COLO829 (cell line): ENCODE results near the gene UGT2A3.
"Not testable (repeated sequence)": the region's sequence is repeated elsewhere in the genome, so short reads cannot be mapped to it uniquely, and the experiment has no call there.

Experiments
- DNase-seq: peaks from one replicate; pipeline ENCODE4 v3.0.0; 2012; ENCODE audit warnings: low spot score

UGT2A3 gene

DNA sequence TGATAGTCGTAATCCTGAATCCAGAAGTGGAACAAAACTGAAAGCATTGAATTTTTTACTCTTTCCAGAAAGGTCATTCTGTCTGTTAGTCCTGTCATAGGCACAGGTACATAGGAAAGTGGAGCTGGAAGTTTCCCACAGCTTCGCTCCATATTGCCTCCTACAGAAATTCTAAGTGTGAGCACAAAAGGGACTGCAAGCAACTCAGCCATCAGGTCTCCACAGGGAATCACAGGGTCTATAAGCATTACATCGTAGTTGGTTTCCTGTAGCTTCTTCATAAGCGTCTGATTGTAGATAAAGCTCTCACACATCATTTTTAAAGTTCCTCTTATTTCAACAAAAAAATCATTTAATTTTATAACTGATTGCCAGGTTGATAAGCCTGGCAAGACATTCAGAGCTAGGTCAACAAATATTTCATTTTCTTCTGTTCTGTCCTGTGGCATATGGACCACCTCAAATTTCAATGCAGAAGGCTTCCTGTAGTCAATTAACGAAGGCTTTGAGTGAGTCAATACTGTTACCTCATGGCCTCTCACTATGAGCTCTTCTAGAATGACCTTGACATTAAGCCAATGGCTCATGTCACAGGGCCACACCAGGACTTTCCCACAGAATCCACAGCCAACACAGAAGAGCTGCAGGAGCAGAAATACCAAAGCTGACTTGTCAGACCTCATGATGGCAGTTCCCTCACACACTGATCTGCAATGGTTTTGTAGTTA, at the start of gene UGT2A3:
UGT2A3 (minus strand) TSS at position 727 of the 728 bp plus-strand sequence; CDS start at position 683, 44 bp downstream.
- no peak for DNase-seq

DNA sequence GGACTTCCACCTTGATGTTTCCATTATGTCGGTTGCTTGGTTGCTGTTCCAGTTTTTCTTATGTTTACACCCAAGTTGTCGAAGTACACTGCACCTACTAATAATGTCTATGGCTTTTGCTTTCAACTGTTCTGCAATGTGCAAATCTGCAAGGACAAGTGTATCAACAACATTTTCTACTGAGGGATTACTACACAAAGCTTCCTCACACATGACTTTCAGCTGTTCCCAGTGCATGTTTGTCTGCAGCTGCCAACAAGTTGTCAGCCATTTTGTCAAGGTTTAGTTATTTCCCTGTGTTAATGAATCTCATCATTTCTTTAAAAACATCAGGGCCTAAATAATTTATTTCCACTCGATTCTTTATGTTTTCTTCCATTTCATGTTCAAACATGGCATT, 45.4 kb upstream of the UGT2A3 start:
- DNase-seq, result no peak

DNA sequence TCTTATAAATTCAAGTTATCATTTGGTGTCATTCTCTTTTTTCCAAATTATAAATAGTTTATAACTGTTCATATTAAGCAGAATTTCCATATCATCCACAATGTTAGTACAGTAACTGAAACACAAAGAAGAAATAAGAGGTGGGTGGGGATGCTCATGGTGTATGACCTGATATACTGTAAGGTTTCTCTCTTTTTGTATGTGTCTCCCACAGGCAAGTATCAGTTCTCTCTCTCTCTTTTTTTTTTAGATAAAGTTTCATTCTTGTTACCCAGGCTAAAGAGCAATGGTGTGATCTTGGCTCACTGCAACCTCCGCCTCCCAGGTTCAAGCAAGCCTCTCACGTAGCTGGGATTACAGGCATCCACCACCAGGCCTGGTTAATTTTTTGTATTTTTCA, 43.7 kb upstream of the UGT2A3 start:
- no peak for DNase-seq

DNA sequence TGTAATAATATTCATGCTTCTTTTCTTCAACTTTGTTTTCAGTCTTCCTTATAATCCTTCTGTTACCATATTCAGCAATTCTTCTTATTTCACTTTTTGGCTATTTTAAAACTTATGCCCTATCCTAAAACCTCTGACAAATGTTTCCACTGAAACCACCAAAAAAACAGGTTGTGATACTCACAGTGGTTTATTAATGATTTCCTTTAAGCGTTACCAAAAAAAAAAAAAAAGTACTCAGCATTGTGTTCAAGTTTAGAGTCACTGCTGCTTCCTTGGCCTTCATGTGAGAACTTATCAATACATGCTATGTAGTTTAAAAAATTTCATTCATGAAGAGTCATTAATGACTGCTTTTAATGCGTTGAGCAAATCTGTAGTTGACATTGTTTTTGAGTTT, 35.4 kb upstream of the UGT2A3 start:
- no peak for DNase-seq

DNA sequence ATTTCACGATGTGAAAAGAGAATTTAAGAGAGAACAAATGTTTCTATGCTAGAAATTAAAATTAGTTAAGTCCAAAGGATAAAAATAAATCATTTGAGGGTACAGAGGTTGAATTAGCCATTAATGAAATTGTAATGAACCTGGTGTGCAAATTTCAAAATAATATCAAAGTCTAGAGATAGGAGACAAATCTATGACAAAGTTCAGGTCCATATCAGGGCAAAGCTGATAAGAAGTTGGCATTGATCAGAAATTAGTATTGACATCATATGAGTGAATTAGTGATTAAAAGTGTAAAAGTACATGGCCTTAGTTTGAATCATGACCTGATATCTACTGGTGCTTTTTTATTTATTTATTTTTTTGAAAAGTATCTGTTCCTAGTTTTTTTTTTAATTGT, 33.8 kb upstream of the UGT2A3 start:
- DNase-seq, result no peak

DNA sequence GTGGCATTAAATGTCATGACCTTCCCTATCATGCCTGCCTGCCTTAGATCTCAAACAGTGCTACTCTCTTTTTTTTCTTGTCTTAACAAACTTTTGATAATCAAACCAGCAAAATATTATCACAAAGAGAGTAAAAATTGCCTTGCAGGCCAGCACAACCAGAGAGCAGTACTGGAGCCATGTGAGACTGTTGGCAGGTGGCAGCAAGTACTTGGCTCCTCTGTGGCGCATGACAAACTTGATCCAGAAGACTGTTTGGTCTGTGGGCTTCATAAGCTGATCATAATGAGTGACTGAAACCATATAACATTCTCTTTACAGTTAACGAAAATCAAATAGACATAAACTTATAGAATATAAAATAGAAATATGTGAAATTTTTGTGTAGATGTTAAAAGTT, 33.3 kb upstream of the UGT2A3 start:
- DNase-seq, result no peak

DNA sequence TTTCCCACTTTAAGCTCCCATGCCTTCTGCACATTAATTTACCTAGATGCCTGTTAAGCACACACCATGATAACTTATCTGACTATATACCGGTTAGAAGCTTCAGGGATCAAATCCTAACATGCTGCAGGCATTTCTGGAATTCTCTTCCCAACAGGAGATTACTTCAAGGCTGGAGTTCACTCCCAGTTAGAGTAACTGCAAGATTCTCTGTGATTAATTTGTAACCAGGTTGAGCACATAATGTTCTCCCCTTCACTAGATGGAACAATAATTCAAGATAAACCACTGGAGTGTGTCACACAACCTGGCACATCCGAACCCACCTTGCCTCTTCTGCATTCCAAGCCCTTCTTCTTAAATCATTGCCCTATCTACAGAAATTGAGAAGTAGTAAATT, 11.8 kb upstream of the UGT2A3 start:
- no peak for DNase-seq

DNA sequence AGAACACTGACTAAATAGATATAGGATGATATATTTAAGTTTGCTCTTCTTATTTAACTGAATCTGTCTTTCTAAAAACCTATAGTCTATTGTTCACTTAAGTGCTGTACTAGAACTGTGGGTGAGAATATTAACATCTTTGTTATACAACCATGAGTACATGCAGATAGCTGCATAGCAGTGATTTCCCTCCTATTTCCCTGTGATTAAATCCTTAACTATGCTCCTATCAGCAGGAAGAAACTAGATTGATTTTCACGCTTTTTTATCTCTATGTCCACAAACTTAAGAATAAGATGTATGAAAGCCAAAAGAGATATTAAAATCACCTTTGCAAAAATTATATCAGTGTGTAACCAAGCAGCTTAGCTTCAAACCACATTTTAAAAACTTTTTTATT, 11.3 kb upstream of the UGT2A3 start:
- DNase-seq, result no peak

DNA sequence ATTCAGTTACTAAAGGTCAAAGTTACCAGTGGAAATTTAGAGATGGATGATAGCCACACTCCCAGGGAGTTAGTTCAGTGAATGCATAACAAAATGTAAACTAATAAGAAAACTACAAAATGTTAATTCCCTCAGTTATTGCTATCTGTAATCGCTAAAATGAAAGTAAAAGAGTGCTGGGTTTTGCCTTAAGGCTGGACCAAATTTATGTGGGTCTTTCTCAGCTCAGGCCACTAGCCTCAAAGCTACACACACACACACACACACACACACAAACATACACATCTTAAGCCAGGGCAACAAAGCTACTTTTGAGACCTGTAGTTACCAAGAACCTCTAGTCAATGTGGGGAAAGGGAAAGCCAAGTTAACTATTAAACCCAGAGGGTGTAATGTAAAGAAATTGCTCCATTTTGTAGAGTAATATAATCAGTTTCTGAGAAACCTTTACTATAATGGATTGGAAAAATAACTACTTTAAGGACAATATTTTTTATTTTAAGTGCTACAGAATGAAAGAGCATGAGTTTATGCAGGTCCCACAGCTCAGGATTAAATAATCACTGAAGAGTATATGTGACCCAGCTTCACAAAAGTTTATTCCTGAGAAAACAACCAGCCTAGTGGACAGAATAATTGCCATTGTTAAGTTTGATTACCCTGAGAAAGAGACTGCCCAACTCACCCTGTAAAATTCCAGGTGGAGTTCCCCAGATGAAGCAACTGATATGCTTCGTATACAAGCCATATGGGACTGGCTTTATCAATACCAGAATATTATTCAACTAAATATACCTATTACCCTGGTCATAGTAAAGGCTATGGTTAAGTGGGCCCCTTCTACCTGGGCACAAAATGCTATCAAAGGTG, 8.9 kb upstream of the UGT2A3 start:
- no peak for DNase-seq

DNA sequence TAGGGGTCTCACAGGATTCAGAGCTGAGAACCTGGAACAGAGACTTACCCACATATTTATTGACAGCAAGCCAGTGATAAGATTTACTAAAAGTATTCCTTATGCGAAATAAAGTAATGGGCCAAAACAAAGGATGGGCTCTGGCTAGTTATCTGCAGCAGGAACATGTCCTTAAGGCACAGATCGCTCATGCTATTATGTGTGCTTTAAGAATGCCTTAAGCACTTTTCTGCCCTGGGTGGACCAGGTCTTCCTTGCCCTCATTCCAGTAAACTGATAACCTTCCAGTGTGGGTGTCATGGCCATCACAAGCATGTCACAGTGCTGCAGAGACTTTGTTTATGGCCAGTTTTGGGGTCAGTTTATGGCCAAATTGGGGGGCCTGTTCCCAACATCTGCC, 7.5 kb upstream of the UGT2A3 start:
- not testable (repeated sequence) for DNase-seq

DNA sequence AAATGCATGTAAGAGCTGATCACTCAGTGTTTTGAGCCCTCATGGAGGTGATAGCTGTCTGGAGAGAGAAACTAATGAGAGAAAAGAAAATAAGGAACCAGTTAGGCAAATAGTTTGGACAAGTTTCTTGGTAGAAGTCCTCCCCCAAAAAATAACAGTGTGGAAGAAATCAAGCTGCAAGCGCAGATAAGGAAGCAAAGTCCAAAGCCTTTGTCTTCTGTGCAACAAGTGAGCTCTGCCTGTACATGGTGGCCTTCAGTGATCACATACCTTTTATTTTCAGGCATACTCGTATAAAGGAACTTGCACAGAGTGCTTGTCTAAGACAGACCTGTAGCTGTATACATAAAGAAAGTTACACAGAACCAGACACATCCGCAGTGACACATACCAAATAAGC, 2.5 kb upstream of the UGT2A3 start:
- DNase-seq, result no peak

DNA sequence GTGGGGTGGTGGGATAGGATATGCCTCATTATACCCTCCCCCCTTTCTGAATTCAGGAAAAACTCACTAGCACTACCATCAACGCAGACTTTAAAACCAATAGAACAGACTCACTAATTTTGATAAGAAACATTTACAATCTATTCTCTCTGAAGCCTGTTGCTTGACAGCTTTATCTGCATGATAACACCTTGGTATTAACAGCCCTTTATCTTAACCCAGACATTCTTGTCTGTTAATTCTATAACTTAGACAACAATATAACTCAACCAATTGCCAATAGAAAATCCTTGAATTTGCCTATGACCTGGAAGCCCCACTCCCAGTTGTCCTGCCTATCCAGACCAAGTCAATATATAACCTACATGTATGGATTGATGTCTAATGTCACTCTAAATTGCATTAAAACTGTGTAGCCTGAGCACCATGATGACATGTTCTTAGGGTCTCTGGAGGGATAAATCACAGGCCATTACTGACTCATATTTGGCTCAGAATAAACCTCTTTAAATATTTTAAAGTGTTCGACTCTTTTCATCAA, 1.5 kb upstream of the UGT2A3 start:
- no peak for DNase-seq

DNA sequence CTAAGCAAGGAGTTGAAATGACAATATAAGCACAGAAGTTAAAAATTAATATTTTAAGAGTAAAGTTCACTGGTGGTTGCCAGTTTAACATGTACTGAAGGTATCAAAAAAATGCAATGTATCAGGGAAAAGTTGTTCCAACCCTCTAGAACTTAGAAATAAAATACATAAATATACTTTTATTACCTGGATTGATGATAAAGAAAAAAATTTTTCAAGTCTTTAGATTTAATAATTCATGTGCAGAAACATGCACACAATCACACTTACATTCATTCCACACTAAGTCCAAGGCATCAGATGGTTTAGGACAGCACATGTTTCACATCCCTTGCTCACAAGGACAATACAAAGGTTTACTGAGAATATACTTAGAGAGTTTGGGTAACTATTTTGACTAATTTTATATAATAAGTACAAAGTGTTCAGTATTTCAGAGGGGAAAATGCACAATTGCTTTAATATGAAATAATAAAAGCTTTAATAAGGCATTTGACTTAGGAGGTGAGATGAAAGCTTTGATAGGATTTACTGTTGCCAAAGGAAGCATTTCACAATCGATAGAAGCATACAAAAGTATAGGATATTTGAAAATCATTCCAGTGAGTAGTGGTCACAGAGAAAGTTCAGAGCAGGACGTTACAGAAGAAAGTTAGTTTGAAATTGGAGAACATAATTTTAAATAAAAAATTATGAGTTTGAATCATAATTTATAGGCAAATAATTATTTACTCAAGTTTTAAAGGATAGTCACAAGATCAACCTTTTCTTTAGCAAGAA, 392 bp upstream of the UGT2A3 start:
- no peak for DNase-seq

DNA sequence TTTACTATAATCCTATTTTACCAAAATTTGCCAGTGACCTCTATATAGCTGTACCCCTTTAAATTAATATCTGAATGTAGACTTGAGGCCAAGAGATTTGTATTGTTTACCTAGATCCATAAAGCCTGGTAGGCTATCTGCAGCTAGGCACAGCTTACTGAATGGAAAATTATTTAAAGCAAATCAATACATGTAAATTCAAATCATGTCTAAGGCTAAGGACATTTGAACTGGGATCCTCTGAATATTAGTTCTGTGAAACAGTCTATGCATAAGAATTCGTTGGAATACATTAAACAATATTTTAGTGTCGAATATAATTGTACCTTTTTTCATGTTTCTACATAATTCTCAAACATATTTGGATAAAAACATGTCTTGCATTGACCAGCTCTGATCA, 1.6 kb downstream of the UGT2A3 start:
- no peak for DNase-seq

DNA sequence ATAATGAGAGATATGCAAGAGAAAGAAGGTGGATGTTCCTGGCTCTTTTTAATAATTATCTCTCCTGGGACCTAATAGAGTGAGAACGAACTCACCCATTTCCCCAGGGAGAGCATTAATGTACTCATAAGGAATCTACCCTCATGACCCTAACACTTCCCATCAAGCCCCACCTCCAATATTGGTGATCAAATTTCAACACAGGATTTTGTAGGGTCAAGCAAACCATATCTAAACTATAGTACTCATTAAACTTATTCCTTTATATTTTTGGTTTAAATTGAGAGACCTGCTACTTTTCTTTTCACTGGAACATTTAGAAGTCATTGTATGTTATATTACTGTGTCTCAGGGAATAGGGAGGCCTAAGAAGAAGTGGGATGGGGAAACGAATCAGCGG, 2.6 kb downstream of the UGT2A3 start:
- no peak for DNase-seq

DNA sequence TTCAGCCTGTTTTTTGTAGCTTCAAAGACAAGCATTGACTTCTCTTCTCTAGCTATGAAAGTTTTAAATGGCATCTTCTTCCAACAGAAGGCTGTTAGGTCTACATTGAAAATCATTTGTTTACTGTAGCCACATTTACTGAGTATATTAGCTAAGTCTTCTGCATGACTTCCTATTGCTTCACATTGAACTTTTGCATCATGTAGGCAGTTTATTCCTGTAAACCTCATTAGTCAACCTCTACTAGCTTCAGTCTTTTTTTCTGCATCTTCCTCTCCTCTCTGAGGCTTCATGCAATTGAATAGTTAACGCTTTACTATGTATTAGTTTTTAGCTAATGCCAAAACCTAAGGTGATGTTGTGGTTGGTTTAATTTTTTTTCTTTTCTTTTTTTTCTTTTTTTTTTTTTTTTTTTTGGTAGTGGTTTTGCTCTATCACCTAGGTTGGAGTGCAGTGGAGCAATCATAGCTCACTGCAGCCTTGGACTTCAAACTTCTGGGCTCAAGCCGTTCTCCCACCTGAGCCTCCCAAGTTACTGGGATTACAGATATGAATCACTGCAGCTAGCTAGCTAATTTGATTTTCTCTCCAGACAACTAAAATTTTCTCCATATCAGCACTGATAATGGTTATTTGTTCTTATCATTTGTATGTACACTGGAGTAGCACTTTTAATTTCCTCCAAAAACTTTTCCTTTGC, 3.4 kb downstream of the UGT2A3 start:
- no peak for DNase-seq

DNA sequence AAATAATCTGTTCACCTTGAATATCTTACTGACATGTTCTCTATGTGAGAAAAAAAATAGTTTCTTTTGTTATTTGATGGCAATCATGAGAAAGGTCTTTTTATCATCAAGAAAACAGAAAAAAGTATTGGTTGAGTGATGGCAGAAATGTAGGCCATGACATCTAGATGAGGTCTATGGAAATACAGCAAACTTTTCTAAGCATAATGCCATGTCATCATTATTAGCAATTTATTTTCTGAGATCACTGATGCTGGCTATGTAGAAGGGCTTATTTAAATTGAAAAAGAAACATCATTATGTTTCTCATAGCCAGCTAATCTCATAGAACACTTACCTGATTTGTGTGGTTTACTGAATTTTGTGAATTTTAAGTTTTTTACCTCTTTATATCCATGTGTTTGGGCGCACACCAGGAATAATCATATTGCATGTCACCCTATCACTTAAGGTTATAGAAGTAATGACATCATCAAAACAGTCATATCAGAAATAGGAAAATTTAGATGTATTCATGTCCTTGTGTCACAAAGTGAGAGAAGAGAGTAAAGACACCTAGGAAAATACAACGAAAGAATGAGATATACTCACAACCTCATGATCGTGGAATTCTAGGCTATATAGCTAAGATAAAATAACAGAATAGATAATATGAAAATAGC, 22.4 kb downstream of the UGT2A3 start:
- no peak for DNase-seq

DNA sequence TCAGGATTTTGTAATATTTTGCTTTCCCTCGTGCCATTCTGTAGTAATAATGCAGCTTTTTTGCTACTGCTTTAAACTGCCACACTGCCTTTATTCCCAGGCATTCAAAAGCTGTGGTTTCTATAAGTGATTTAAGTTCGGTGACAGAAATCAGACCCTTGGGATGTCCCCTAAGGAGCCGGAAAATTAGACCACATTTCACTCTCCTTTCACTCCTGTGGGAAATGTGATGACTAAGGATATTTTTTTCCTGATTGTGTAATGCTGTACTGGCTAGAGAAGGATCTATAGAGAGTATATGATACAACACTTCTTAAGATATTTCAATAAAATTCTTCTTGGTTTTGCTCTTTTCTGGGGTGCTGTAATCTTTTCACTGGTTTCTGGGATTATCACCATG, 24.4 kb downstream of the UGT2A3 start:
- DNase-seq, result no peak

DNA sequence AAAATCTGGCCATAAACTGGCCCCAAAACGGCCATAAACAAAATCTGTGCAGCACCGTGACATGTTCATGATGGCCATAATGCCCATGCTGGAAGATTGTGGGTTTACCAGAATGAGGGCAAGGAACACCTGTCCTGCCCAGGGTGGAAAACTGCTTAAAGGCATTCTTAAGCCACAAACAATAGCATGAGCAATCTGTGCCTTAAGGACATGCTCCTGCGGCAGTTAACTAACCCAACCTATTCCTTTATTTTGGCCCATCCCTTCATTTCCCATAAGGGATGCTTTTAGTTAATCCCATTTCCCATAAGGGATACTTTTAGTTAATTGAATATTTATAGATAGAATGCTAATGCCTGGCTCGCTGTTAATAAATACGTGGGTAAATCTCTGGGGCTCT, 29.4 kb downstream of the UGT2A3 start:
- DNase-seq, result not testable (repeated sequence)

DNA sequence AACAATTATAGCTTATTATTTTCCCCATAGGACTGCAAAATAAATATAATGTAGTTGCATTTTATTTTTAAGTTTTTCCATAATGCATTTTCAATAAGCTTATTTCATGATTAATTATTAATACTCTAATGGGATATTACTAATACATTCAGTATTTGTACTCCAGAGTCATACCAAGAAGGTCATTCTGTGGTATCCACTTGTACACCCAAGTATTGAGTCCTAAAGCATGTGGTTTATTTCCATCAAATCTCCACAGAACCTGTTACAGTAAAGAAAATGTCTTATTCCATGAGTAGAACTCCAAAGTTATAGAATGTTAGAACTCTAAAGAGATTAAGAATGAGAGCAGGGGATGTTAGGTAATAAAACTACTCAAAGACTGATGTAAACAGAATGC, 30.6 kb downstream of the UGT2A3 start:
- DNase-seq, result no peak

DNA sequence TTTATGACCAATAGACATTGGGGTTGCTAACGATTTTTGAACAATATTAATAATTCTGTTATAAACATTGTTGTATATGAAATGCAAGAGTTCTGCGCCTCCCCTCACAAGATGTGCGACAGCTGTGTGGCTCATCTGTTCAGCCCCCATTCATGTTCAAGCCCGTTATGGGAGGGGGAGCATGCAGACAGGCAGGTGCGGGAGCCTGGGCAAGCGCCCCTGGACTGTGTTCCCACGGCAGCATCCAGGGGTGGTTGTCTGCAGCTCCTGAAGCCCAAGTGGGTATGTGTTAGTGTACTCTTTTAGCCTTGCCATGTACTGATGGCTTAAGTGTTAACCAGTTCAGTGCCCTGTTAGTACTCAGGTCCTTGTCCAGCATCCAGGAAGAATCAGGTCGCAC, 34.6 kb downstream of the UGT2A3 start:
- DNase-seq, result no peak
